Measurements from ENCODE around the gene FAM131A.

DNA sequence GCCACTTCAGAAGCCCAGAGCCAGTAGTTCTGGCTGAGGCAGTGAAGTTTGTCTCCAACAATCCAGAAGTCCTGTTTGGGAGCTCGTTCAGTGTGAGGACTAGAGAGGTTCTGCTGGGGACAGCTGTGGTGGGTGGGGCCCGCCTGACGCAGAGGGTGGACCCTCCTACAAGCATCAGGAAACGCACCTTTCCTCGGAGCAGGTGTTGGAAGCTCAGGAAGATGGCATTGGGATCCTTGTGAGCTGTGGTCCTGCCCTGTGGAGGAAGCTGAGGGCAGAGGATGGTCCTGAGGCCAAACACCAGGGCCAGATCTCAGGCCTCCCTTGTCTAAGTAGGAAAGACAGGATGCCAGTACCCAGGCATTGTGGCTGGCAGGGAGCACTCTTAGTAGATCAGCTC is 35.5 kb downstream of the FAM131A start:
- TF ChIP-seq, protein P1, sequence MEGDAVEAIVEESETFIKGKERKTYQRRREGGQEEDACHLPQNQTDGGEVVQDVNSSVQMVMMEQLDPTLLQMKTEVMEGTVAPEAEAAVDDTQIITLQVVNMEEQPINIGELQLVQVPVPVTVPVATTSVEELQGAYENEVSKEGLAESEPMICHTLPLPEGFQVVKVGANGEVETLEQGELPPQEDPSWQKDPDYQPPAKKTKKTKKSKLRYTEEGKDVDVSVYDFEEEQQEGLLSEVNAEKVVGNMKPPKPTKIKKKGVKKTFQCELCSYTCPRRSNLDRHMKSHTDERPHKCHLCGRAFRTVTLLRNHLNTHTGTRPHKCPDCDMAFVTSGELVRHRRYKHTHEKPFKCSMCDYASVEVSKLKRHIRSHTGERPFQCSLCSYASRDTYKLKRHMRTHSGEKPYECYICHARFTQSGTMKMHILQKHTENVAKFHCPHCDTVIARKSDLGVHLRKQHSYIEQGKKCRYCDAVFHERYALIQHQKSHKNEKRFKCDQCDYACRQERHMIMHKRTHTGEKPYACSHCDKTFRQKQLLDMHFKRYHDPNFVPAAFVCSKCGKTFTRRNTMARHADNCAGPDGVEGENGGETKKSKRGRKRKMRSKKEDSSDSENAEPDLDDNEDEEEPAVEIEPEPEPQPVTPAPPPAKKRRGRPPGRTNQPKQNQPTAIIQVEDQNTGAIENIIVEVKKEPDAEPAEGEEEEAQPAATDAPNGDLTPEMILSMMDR (IDR thresholded peaks at IDR 0.05) = no peak
- TF ChIP-seq POLR2A (IDR thresholded peaks at IDR 0.05) = no peak

Measured in upper lobe of left lung (tissue), 4 donors.